NCI-H146 treated with DMSO at 0.1 percent for 48 hours (cell line): Measurements from ENCODE around the gene SNRPA1.

Experiments
- DNase-seq: peaks from one replicate; lab custom pipeline; 2025; ENCODE audit not compliant: unreplicated experiment; lab: John Stamatoyannopoulos, UW

The SNRPA1 gene

GRCh38 chr15:101320501-101321052 lies 25.5 kb upstream of the SNRPA1 start:
- DNase-seq: peak; percentile 17

DNA sequence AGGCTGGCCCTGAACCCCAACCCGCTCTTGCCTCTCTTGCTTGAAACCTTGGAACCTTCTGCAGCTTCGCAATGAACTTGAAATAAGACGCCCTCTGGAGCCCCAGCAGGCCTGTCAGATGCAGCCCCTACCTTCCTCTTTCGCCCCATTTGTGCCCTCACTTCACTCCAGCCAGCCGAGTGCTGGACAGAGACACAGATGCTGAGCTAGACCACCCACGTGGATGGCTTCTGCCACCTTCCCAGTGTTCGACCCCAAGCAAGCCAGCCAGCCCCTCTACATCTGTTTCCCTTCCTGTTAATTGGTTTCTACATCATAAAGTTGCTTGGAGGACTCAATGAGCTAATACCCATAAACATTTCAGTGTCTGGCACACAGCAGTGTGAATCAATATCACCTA lies 23.8 kb upstream of the SNRPA1 start:
- no peak for DNase-seq

GRCh38 chr15:101318147-101318819 lies 23.2 kb upstream of the SNRPA1 start:
- DNase-seq: no peak

GRCh38 chr15:101317336-101317872 lies 22.4 kb upstream of the SNRPA1 start:
- DNase-seq: no peak

- no peak for DNase-seq
These were observed 21.5 kb upstream of the SNRPA1 start for GRCh38 chr15:101316529-101316928.

- no peak for DNase-seq
These were observed 20.7 kb upstream of the SNRPA1 start for GRCh38 chr15:101315736-101316135.

- no peak for DNase-seq
These were observed 19.5 kb upstream of the SNRPA1 start for GRCh38 chr15:101314336-101315125.

GRCh38 chr15:101313041-101313761 lies 18.2 kb upstream of the SNRPA1 start:
- peak; percentile 37 for DNase-seq

DNA sequence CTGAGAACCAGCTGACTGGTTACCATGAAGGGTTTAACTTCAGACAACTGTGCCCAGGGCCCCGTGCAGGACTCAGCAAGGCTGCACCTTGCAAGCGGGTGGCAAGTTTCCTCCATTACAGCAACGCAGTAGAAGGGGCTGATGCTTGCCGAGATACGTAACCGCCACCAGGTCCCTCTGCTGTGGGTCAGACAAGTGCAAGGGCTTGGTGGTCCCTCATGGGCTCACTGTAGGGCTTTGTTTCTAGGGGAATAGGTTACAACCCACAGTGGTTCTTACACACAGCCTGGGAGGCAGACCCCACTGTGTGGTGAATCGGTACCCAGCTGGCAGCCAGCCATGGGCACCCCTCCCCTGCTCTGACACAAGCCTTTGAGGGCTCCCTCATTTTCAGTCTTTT lies 15.5 kb upstream of the SNRPA1 start:
- no peak for DNase-seq

GRCh38 chr15:101310161-101310480 lies 15.1 kb upstream of the SNRPA1 start:
- DNase-seq: no peak

DNA sequence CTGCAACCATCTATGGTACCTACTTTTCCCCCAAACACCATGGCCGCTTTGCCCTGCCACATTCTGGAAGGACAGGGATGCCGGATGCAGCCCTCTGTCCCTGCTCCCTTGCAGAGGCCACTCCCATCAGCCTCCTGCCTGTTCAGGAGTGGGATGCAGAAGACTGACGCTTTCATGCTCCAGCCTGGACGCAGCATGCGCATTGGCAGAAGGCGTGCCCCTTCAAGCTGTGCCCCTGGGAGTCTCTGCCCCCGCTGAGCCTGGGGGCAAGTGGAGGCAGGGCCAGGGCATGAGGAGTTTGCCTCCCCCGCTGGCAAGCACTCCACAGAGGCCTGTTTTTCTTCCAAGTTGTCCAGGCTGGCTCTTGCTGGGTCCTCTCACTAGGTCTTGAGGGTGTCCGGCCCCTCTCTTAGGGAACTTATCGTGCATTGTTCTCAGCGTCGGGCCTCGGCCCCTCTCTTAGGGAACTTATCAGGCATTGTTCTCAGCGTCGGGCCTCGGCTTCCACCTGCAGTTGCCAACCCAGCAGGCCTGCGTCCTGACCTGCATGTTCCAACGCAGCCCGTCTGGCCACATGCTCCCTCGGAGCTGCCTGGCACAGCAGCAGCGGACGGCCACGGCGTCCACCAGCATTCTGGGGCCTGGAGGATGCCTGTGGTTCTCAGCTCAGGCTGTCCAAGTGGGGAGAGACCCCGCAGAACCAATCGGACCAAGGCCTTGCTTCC lies 14.6 kb upstream of the SNRPA1 start:
- DNase-seq: no peak

DNA sequence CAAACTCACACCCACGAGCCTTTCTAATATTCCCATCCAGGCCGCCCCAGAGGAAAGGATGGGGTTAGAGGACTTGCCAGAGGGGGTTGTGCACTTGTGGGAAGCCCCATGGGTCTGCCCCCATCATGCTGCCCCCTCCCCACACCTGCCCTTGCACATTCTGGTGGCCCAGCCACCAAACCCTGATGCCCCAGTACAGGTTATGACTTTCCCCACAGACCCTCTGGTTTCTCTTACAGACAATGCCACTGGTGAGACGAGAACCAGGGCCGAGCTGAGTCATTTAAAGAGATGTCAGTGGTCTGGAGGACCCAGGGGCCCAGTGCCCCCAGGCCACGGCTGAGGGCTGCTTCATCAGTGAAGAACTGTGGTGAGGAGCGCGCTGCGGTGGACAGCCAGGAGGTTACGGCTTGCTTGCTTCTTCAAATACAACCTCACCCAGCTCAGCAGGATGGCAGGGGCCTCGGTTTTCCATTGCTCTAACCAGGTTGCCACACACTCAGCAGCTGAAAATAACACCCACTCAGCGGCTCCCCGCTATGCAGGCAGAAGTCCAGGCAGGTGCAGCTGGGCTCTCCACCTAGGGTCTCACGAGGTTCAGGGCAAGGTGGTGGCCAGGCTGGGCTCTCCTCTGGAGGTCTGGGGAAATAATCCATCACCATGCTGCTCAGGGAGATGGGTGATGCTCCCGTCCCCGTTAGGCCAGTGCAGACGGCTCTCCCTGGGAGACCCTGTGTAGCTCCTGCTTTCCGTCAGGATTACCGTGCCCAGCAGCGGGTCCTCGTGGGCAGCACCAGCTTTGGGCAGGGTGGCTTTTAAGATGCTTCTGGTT lies 13.8 kb upstream of the SNRPA1 start:
- DNase-seq: peak; percentile 72

DNA sequence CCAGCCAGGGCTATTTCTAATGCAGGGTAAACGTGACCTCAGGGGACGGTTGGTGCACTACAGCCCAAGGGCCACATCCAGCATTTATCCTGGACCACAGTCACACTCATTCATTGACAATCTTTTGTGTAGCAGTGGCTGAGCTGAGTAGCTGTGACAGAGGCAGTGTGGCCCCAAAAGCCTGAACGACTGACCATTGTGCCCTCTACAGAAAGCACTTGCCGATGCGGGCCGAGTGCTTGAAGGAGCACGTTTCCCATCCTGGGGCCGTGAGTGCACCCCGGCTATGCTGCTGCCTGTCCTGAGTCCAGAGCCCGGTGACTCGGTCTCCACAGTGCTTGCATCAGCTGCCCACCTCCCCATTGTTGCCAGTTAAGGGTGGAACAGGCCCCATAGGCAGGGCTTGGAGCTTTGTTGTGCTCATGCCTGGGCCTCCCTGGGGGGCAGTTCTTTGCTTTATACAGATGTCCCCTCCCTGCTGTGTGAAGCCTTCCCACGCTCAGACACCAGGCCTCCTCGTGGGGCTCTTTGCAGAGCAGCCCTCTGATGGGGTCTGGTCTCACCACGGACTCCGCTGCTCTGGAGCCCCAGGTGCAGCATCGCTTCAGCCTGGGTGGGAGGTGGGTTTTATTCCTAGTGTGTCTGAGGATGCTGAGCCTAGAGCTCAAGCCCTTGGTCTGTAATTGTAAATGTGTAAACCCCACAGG lies 13.0 kb upstream of the SNRPA1 start:
- no peak for DNase-seq

- DNase-seq: peak; percentile 42
These were observed 12.2 kb upstream of the SNRPA1 start for GRCh38 chr15:101307048-101307896.

DNA sequence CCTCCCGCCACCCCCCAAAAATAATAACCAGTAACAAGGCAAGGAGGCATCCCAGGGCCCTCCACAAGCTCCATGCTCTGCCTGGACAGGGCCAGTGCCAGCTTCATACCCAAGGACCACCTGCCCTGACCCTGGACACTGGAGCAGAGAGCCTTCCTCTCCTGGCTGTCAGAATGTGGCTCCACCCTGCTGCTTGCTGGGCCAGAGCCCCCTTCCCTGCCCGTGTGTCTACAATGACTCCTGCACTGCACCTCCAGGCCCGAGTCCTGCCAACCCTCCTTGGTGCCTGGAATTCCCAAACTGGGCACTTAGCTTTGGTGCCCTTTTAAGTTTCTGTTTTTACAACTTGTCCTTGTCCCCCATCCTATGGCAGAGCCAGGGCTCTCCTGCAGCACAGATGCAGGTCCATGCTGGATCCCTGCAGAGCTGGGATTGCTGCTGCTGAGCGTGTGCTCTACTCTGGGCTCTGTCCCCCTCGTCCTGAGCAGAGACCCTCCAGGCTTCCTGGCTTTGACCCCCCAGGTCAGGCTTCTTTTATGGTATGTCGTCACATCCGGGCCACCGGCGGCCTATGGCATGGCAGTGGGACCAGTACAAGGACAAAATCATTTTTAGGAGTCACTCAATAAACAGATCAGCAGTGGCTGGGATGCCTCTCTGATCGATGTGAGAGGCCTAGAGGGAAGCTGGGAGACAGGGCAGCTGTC lies 11.4 kb upstream of the SNRPA1 start:
- no peak for DNase-seq

DNA sequence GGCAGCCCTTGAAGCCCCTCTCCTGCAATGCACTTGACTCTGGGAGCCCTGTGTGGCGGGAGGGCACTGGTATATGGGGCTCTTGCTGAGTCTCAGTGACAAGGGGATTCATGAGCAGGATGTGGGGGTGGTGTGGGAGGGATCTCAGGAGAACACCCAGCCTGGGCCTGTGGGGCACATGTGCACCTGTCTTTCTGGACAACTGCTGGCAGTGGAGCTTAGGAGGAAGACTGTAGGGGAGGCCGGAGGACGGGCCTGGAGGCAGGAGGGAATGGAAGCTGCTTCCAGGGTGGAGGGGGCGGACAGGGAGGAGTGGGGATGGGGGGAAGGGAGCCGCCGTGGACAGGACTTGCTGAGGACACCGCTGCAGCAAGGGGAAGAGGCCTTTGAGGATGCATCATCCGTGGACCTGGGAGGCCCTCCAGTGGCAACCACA lies 10.8 kb upstream of the SNRPA1 start:
- DNase-seq: no peak

GRCh38 chr15:101303408-101303807 lies 8.4 kb upstream of the SNRPA1 start:
- DNase-seq: no peak
